Transverse colon (tissue), 4 donors: ENCODE results near the gene FOXD4L1.
"Not testable (repeated sequence)": the region's sequence is repeated elsewhere in the genome, so short reads cannot be mapped to it uniquely, and the experiment has no call there.

Experiments
- CTCF ChIP-seq, 5 experiments: fragments of 200-600 bp in 3 of 5; fragments of 450-650 bp in 2 of 5; sonication (generic) in 3 of 5; IDR thresholded peaks; 1 replicate in 2 of 5; 2 replicates in 3 of 5; pipeline ENCODE4 v1.5.1; 2016 to 2017; ENCODE audit warnings: antibody characterized with exemption in 5 of 5, inconsistent platforms in 3 of 5, mild to moderate bottlenecking in 2 of 5, moderate library complexity in 1 of 5
- EP300 ChIP-seq: sonication (generic); formaldehyde crosslinking; IDR thresholded peaks from one replicate; pipeline ENCODE4 v1.6.1; 2017; ENCODE audit warnings: antibody characterized with exemption, low read depth
- POLR2A ChIP-seq: fragments of 450-650 bp; IDR thresholded peaks from one replicate; pipeline ENCODE4 v1.6.1; 2016; ENCODE audit warnings: antibody characterized with exemption, mild to moderate bottlenecking, moderate library complexity
- POLR2AphosphoS5 ChIP-seq, 3 donors: sonication (generic); formaldehyde crosslinking; IDR thresholded peaks; one replicate each; pipeline ENCODE4 v1.6.1; 2016; ENCODE audit warnings: antibody characterized with exemption in 3 of 3

- TF ChIP-seq POLR2AphosphoS5 (IDR thresholded peaks at IDR 0.05); CTCF (IDR thresholded peaks at IDR 0.05); POLR2A; EP300: not testable (repeated sequence)
Measured at GRCh38 chr2:113496527-113496926, 1.9 kb upstream of the FOXD4L1 start.
